Neuronal stem cell (in vitro differentiated cells): ENCODE measurements around the gene OSBPL3.

Experiments used
- DNase-seq: peaks from one replicate; pipeline ENCODE4 v3.0.0-alpha.2; 2013; ENCODE audit warnings: low spot score
- H2AFZ ChIP-seq: one replicate; pipeline ENCODE4 v1.6.1; 2013; ENCODE audit warnings: mild to moderate bottlenecking, low read length, inconsistent platforms
- H2AK5ac ChIP-seq: 2 replicates; pipeline ENCODE4 v1.6.1; 2013; ENCODE audit warnings: low read depth, mild to moderate bottlenecking, inconsistent platforms, low read length, moderate library complexity, mixed read lengths
- H2BK120ac ChIP-seq: 2 replicates; pipeline ENCODE4 v1.6.1; 2013; ENCODE audit warnings: low read depth, mild to moderate bottlenecking, inconsistent platforms, low read length, moderate library complexity, mixed read lengths
- H2BK12ac ChIP-seq: one replicate; pipeline ENCODE4 v1.6.1; 2013; ENCODE audit warnings: low read length, inconsistent platforms
- H2BK15ac ChIP-seq: 2 replicates; pipeline ENCODE4 v1.6.1; 2013; ENCODE audit warnings: mild to moderate bottlenecking, low read length, inconsistent platforms, mixed read lengths
- H2BK5ac ChIP-seq: one replicate; pipeline ENCODE4 v1.6.1; 2013; ENCODE audit warnings: inconsistent platforms, mild to moderate bottlenecking, low read length, moderate library complexity
- H3K14ac ChIP-seq: one replicate; pipeline ENCODE4 v1.6.1; 2013; ENCODE audit warnings: low read length, inconsistent platforms
- H3K18ac ChIP-seq: 2 replicates; pipeline ENCODE4 v1.6.1; 2013; ENCODE audit warnings: low read length, inconsistent platforms
- H3K23ac ChIP-seq: 2 replicates; pipeline ENCODE4 v1.6.1; 2013; ENCODE audit warnings: low read depth, mild to moderate bottlenecking, mixed read lengths, low read length, inconsistent platforms; ENCODE audit not compliant: poor library complexity
- H3K27ac ChIP-seq: replicated peaks from 3 replicates; pipeline ENCODE4 v1.5.1; 2013; ENCODE audit warnings: low read length, inconsistent platforms
- H3K27me3 ChIP-seq, 3 experiments: 2 replicates each; pipeline ENCODE4 v1.6.1; 2013; ENCODE audit warnings: low read length in 3 of 3, mild to moderate bottlenecking in 2 of 3, inconsistent platforms in 1 of 3, low read depth in 1 of 3, mixed read lengths in 1 of 3, moderate library complexity in 1 of 3; ENCODE audit not compliant: control insufficient read depth in 3 of 3, insufficient read depth in 3 of 3
- H3K36me3 ChIP-seq, 2 donors: replicated peaks in 1 of 2; 2 replicates each; pipeline ENCODE4 v1.6.1; 2013; ENCODE audit warnings: low read length in 2 of 2; ENCODE audit not compliant: control insufficient read depth in 2 of 2, insufficient read depth in 2 of 2
- H3K4ac ChIP-seq: 2 replicates; pipeline ENCODE4 v1.6.1; 2013; ENCODE audit warnings: inconsistent platforms, mild to moderate bottlenecking, low read length, moderate library complexity
- H3K4me1 ChIP-seq, 2 donors: 1 replicate in 1 of 2; 2 replicates in 1 of 2; pipeline ENCODE4 v1.6.1; 2013; ENCODE audit warnings: low read length in 2 of 2, low read depth in 1 of 2; ENCODE audit not compliant: control insufficient read depth in 2 of 2, insufficient read depth in 1 of 2
- H3K4me2 ChIP-seq: one replicate; pipeline ENCODE4 v1.6.1; 2013; ENCODE audit warnings: mild to moderate bottlenecking, low read length, inconsistent platforms; ENCODE audit not compliant: insufficient read depth, poor library complexity, severe bottlenecking
- H3K4me3 ChIP-seq, 2 donors: 2 replicates each; pipeline ENCODE4 v1.5.1; 2013; ENCODE audit warnings: low read length in 2 of 2, mild to moderate bottlenecking in 2 of 2, inconsistent platforms in 1 of 2, moderate library complexity in 1 of 2
- H3K79me1 ChIP-seq: one replicate; pipeline ENCODE4 v1.6.1; 2013; ENCODE audit warnings: low read depth, mild to moderate bottlenecking, inconsistent platforms, low read length, moderate library complexity
- H3K9ac ChIP-seq: one replicate; pipeline ENCODE4 v1.6.1; 2013; ENCODE audit warnings: mild to moderate bottlenecking, low read depth, low read length, inconsistent platforms; ENCODE audit not compliant: poor library complexity
- H3K9me3 ChIP-seq, 2 donors: replicated peaks in 1 of 2; 2 replicates each; pipeline versions ENCODE3 to v1.6.1; 2013; ENCODE audit warnings: low read length in 2 of 2, mild to moderate bottlenecking in 2 of 2, inconsistent platforms in 1 of 2, low read depth in 1 of 2, mixed read lengths in 1 of 2, moderate library complexity in 1 of 2; ENCODE audit not compliant: control insufficient read depth in 2 of 2, insufficient read depth in 1 of 2
- H4K8ac ChIP-seq: one replicate; pipeline ENCODE4 v1.6.1; 2013; ENCODE audit warnings: low read depth, mild to moderate bottlenecking, inconsistent platforms, low read length, moderate library complexity
- H4K91ac ChIP-seq: one replicate; pipeline ENCODE4 v1.6.1; 2013; ENCODE audit warnings: low read length, low read depth, mild to moderate bottlenecking, inconsistent platforms; ENCODE audit not compliant: poor library complexity
- WGBS, 2 donors: extraction: QIAGEN DNeasy Blood & Tissue Kit; methylation state at CpG; one replicate each; pipeline ENCODE4 v1.1.7; 2013; ENCODE audit warnings: missing lambda C conversion rate in 2 of 2, mixed read lengths in 1 of 2; ENCODE audit not compliant: insufficient read length in 2 of 2, insufficient replicate concordance in 1 of 2; ENCODE audit errors: extremely low coverage in 2 of 2; 5-methylcytosine and 5-hydroxymethylcytosine counted together

OSBPL3 gene

GRCh38 chr7:24968165-24968564, 11.8 kb downstream of the OSBPL3 start:
- no CpG with 5 or more reads among the region's 9 CpGs for WGBS, 2 donors
- H3K4me3 ChIP-seq = no peak overlapping the region
- H3K9ac ChIP-seq = no peak overlapping the region
- H3K9me3 ChIP-seq = no peaks in the 10 kb centered on the region
- no peak overlapping the region for H2AK5ac ChIP-seq
- H2AFZ ChIP-seq = no peak overlapping the region
- peaks cover 2% of the 10 kb centered on the region for H3K79me1 ChIP-seq
- no peak overlapping the region for H3K4me2 ChIP-seq
- no peak overlapping the region for H2BK12ac ChIP-seq
- no peak for DNase-seq
- no peak overlapping the region for H4K8ac ChIP-seq
- peaks cover 2 to 14% of the 10 kb centered on the region in 2 donors for H3K4me1 ChIP-seq
- no peaks in the 10 kb centered on the region for H3K36me3 ChIP-seq
- H3K14ac ChIP-seq = no peak overlapping the region
- H4K91ac ChIP-seq = no peak overlapping the region
- no peak overlapping the region for H3K27ac ChIP-seq
- H3K18ac ChIP-seq = no peak overlapping the region
- H3K23ac ChIP-seq = no peak overlapping the region
- H2BK15ac ChIP-seq = no peak overlapping the region
- H3K27me3 ChIP-seq = no peaks in the 10 kb centered on the region
- H3K4ac ChIP-seq = no peak overlapping the region
- H2BK120ac ChIP-seq = no peak overlapping the region
- no peak overlapping the region for H2BK5ac ChIP-seq

- Histone ChIP-seq H2BK5ac (no peak overlapping the region), H2BK12ac (no peak overlapping the region), H3K23ac (no peak overlapping the region), H4K8ac (no peak overlapping the region), H3K9ac (no peak overlapping the region), H2AFZ (no peak overlapping the region), H3K4me1 (peaks cover 2 to 14% of the 10 kb centered on the region in 2 donors), H3K4ac (no peak overlapping the region), H3K9me3 (no peaks in the 10 kb centered on the region), H3K4me3 (no peak overlapping the region), H3K14ac (no peak overlapping the region), H2AK5ac (no peak overlapping the region), H3K18ac (no peak overlapping the region), H3K27ac (no peak overlapping the region), H4K91ac (no peak overlapping the region), H2BK120ac (no peak overlapping the region), H3K27me3 (no peaks in the 10 kb centered on the region), H3K79me1 (peaks cover 2% of the 10 kb centered on the region), H3K36me3 (no peaks in the 10 kb centered on the region), H3K4me2 (no peak overlapping the region), H2BK15ac (no peak overlapping the region)
- DNase-seq = no peak
- no CpG with 5 or more reads among the region's 1 CpG for WGBS, 2 donors
Measured at GRCh38 chr7:24967696-24968095, 12.3 kb downstream of the OSBPL3 start.

- peaks cover 2% of the 10 kb centered on the region for H3K79me1 ChIP-seq
- H3K4me2 ChIP-seq = no peak overlapping the region
- H2AK5ac ChIP-seq = no peak overlapping the region
- peaks cover 2 to 14% of the 10 kb centered on the region in 2 donors for H3K4me1 ChIP-seq
- no peak overlapping the region for H2AFZ ChIP-seq
- H3K36me3 ChIP-seq = no peaks in the 10 kb centered on the region
- H2BK120ac ChIP-seq = no peak overlapping the region
- no peak overlapping the region for H3K18ac ChIP-seq
- no peak overlapping the region for H2BK15ac ChIP-seq
- WGBS, 2 donors = 100% methylated on average over 1 of the region's 1 CpG; no CpG with 5 or more reads in 1 of the 2 donors
- no peak overlapping the region for H2BK5ac ChIP-seq
- H3K27me3 ChIP-seq = no peaks in the 10 kb centered on the region
- no peak overlapping the region for H3K23ac ChIP-seq
- H4K8ac ChIP-seq = no peak overlapping the region
- H4K91ac ChIP-seq = no peak overlapping the region
- H3K14ac ChIP-seq = no peak overlapping the region
- no peaks in the 10 kb centered on the region for H3K9me3 ChIP-seq
- H2BK12ac ChIP-seq = no peak overlapping the region
- no peak overlapping the region for H3K4me3 ChIP-seq
- H3K4ac ChIP-seq = no peak overlapping the region
- no peak for DNase-seq
- H3K27ac ChIP-seq = no peak overlapping the region
- no peak overlapping the region for H3K9ac ChIP-seq
Measured at GRCh38 chr7:24966802-24967201, 13.2 kb downstream of the OSBPL3 start.

GRCh38 chr7:24965831-24966708, 13.9 kb downstream of the OSBPL3 start:
- Histone ChIP-seq H3K4ac (no peak overlapping the region), H3K4me2 (no peak overlapping the region), H2BK5ac (no peak overlapping the region), H2BK120ac (no peak overlapping the region), H3K79me1 (peaks cover 2% of the 10 kb centered on the region), H3K4me3 (no peak overlapping the region), H3K18ac (no peak overlapping the region), H4K8ac (no peak overlapping the region), H3K27ac (no peak overlapping the region), H3K9ac (no peak overlapping the region), H3K27me3 (no peaks in the 10 kb centered on the region), H2BK12ac (no peak overlapping the region), H3K23ac (no peak overlapping the region), H2AK5ac (no peak overlapping the region), H3K9me3 (peaks cover 0 to 3% of the 10 kb centered on the region in 2 donors), H2BK15ac (no peak overlapping the region), H3K36me3 (no peaks in the 10 kb centered on the region), H4K91ac (no peak overlapping the region), H3K14ac (no peak overlapping the region), H3K4me1 (peaks cover 2 to 8% of the 10 kb centered on the region in 2 donors), H2AFZ (no peak overlapping the region)
- WGBS, 2 donors = no CpG with 5 or more reads among the region's 8 CpGs
- no peak for DNase-seq
